IPS DF 4.7 (cell line): ENCODE results near the gene SH2D3A.
"Not testable (repeated sequence)": the region's sequence is repeated elsewhere in the genome, so short reads cannot be mapped to it uniquely, and the experiment has no call there.

Source experiments
- DNase-seq: peaks from one replicate; pipeline ENCODE4 v3.0.0-alpha.2; 2013; ENCODE audit warnings: low spot score; ENCODE audit errors: extremely low read depth

The SH2D3A gene

DNA sequence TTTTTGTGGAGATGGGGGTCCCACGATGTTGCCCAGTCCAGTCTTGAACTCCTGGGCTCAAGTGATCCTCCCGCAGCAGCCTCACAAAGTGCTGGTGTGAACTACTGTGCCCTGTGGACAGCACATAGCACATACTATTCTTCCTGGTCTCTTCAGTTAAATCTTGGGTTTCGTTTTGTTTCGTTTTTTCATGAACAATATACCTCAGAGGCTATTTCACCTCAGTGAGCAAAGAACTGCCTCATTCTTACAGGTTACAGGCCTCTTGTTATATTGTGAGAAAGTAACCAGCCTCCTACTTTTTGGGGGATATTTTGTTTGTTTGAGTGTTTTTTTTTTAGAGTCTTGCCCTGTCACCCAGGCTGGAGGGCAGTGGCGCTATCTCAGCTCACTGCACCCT is 45.5 kb downstream of the SH2D3A start:
- DNase-seq, result no peak

DNA sequence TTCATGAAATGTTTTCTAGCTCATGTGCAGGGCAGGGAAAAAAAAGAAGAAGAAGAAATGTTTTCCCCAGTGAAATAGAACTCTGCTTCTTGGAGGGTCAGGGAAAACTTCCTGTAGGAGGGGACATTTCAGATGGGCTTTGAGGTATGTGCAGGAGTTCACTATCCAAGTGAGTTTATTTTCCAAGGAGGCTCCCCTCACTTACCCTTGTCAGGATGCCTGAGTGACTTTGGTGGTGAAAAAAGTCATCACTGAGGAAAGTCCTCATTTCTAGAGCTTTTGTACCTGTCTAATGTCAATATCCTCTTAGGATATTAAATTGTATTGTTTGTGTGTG is 46.1 kb downstream of the SH2D3A start:
- no peak for DNase-seq

DNA sequence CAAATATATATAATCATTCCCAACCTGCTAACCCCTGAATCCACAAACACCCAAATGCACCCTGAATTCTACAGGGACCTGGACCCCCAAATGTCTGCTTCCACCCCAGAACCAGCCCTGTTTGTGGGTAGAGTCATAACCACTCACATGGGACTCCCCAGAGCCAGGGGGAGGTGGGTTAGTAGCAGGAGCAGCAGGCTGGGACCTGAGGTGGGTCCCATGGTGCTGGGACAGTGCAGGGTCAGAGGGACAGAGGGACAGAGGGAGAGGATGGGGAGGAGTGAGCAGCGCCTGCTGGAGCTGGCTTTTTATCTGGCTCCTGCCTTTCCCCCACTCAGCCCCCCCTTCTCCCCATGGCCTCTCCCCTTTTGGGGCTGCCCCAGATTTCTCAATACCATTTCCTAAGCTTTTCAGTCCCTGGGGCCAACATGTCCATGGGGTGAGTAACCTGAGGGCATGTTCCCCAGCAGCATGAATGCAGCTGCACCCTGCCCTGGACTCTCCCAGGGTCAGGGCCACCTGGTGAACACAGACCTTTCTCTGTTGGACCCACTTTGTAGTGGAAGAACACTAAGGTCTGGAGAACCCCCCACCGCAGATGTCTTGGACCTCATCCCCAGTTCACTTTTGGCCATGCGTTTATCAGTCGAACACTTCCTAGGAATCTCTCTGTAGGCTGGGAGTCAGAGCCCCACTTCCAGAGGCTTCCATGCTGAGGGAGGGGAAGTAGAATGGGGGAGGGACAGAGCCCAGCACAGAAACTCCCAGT is 46.7 kb downstream of the SH2D3A start, which contains the start of gene C3:
C3 (minus strand) TSS at position 282 of the 769 bp plus-strand sequence; CDS start at position 221, 61 bp downstream.
- no peak for DNase-seq

DNA sequence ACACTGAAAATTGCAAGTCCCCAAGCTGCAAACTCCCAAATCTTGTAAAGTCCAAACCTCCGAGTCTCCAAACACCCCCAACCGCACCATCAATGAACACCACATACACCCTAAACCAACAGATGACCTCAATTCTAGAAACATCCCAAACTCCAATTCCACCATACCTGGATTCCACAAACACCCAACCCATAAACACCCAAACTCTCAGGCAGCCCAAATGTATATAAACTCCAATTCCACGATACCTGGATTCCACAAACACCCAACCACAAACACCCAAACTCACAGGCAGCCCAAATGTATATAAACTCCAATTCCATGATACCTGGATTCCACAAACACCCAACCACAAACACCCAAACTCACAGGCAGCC is 47.3 kb downstream of the SH2D3A start:
- no peak for DNase-seq

DNA sequence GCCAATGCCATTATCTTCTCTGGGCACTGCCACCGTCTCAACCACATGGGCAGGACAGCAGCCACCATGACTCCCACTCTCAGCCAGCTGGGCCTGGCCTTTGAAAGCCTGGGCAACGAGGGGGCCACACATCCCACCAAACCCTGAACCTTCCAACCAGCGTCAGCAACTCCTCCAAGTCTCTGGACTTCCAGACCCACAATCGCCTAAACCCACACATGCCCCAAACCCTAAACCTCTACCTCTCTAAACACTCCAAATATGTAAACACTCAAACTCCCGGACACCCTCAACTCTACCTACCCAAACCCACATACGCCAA is 47.7 kb downstream of the SH2D3A start:
- DNase-seq, result no peak

DNA sequence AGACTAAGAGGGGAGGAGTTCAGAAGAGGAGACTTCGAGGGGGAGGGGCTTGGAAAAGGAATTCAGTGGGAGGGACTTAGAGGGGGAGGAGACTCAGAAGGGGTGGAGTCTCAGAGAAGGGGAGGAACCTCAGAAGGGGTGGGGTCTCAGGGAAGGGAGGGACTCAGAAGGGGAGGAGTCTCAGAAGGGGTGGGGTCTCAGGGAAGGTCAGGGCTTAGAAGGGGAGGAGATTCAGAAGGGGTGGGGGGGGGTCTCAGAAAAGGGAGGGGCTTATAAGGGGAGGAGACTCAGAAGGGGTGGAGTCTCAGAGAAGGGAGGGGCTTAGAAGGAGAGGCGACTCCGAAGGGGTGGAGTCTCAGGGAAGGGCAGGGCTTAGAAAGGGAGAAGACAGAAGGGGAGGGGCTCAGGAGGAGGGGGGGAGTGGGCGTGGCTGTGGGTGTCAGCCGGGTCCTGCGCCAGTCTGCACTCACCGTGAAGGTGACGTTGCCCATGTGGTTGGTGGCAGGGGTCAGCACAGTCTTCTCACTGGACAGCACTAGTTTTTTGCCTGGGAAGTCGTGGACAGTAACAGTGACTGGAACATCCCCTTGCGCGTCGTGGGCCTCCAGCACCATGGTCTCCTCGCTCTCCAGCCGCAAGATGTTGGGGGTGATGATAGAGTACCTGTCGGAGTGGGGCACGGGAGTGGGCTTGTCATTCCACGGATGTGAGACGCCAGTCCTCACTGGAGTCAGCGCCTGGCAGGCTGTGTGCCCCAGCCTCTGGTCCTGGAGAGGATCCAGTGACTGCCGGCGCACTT is 48.3 kb downstream of the SH2D3A start:
- DNase-seq, result no peak

DNA sequence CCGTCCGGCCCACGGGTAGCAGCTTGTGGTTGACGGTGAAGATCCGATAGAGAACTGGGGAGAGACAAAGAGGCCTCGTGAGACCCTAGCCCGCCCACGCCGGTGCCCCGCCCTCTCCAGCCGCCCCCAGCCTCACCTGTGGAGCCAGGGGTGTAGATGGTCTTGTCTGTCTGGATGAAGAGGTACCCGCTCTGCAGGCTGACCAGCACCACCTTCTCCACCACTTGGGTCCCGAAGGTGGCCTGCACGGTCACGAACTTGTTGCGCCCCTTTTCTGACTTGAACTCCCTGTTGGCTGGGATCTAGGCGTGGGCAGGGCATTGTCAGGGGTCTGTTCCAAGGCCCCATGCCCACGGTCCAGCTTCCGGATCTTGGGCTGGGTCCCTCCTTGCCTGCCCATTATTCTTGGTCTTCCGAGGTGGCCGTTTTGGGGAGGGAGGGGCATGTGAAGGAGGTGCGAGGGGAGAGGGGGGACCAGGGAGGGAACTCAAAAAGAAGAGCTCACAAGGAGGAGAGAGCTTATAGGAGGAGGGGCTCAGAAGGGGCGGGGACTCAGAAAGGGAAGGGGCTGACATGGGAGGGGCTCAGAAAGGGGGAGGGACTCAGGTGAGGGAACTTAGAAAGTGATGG is 49.0 kb downstream of the SH2D3A start:
- no peak for DNase-seq

DNA sequence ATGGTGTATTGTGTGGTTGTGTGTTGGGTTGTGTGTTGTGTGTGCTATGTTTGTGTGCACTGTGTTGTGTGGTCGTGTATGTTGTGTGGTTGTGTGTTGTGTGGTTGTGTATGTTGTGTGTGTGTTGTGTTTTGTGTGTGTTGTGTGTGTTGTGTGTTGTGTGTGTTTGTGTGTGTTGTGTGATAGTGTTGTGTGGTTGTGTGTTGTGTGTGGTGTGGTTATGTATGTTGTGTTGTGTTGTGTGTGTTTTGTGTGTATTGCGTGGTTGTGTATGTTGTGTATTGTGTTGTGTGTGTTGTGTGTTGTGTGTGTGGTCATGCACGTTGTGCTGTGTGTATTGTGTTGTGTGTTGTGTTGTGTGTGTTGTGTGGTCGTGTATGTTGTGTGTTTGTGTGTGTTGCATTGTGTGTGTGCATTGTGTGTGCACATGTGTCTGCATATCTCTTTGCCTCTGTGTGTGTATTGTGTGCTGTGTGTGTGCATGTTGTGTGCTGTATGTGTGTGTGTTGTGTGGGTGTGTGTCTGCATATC is 49.7 kb downstream of the SH2D3A start:
- no peak for DNase-seq

DNA sequence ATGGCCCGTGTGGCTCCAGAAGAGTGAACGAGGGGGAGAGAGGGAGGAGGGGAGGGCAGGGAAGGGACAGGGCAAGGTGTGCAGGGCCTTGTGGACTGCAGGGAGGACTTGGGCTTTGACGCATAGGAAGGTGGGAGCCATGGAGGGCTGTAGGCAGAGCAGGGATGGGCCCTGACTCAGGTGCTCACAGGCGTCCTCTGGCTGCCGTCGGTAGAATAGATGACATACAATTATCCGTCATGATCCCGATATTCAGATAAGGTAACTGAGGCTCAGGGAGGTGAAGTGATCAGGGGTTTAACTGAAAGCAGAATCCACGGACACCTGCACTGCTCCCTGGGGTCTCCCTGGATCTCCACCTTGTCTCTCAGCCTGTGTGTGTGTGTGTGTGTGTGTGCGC is 50.2 kb downstream of the SH2D3A start:
- no peak for DNase-seq

DNA sequence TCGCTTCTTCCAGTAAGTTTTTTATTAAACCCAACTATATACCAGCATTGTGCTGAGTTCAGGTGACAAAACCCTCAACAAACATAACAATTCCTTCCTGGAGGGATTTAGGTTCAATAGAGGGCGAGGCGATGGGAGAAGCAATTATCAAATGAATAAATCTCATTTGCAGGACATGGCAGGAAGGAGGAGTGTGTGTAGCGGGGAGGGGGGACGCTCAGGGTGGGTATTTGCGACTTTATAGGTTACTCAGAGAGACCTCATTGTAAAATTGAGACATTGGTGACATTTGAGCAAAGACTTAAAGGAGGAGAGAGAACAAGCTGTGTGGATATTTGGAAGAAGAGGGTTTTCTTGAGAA is 50.6 kb downstream of the SH2D3A start:
- no peak for DNase-seq

DNA sequence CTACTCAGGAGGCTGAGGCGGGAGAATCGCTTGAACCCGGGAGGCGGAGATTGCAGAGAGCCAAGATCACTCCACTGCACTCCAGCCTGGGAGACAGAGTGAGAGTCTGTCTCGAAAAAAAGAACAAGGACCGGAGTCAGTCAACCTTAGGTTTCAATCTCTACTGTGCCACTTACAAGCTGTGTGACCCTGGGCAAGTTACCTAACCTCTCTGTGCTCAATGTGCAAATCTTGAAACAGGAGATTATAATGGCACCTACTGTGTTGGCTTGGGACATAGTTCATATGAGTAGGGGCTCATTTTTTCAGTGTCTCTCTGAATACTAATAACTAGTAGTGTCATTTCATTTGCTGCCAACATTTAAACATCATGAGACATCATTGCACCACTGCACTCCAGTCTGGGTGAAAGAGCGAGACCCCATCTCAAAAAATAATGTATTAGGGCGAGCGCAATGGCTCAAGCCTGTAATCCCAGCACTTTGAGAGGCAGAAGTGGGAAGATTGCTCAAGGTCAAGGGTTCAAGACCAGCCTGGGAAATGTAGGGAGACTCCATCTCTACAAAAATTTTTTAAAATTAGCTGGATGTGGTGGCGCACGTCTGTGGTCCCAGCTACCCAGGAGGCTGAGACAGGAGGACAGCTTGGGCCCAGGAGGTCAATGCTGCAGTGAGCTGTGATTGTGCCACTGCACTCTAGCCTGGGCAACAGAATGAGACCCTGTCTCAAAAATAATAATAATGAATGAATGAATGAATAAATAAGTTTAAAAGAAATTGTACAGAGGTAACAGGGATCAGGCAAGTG is 52.3 kb downstream of the SH2D3A start:
- DNase-seq, result no peak

DNA sequence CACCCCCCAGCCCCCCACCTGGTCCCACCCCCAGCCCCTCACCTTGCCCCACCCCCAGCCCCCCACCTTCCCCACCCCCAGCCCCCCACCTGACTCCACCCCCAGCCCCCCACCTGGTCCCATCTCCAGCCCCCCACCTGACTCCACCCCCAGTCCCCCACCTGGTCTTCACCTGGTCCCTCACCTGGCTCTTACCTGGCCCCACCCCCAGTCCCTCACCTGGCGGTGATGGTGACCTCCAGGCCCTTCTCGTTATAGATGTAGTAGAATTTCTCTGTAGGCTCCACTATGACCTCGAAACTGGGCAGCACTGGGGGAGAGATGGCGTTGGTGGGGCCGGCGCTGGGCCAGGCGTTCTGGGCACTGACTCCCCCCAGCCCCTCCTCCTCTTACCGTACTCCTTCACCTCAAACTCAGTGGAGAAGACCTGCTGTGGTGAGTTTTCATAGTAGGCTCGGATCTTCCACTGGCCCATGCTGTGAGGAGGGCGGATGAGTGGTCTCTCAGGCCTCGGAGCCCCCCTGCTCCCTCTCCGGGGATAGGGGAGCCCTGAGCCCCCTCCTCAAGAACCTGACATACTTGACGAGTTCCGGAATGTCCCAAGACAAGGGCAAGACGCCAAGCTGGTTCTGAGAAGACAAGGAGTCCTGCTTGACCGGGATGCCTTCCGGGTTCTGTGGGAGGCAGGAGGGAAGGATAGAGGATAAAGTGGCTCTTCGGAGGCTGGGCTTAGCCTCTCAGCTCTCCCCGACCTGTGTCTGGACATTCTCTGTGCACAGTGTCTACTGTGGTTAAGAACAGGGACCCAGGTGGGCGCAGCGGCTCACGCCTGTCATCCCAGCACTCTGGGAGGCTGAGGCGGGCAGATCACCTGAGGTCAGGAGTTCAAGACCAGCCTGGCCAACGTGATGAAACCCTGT is 53.2 kb downstream of the SH2D3A start:
- no peak for DNase-seq

DNA sequence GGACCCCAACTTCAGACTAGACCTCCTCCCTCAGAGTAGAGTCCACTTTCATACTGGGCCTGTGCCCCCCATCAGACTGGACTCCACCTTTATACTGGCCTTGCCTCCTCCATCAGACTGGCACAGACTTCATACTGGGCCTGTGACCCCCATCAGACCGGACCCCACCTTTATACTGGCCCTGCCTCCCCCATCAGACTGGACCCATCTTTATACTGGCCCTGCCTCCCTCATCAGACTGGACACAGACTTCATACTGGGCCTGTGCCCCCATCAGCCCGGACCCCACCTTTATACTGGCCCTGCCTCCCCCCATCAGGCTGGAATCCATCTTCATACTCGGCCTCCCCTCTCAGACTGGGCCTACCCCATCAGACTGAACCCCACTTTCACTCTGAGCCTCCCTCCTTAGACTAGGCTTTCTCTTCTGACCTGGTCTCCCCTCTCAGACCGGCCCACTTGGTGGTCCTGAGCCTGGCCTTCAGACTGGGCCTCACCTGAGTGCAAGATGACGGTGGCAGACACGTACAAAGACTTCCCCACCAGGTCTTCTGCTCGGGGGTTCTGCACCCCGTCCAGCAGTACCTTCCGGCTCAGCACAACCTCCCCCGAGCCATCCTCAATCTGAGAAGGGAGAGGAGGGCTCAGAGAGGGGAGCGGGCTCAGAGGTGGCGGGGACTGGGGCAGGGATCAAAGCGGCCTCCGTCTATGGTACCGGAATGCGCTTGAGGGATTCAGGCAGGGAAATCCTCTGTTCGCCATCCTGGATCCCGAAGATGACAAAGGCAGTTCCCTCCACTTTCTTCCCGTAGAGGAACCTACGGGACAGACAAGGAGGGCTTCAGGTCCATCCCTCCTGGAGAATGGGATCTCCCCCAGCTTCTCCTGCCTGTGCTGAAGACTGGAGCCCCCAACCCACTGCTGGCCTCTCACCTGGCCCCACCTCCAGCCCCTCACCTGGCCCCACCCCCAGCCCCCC is 54.3 kb downstream of the SH2D3A start:
- no peak for DNase-seq

DNA sequence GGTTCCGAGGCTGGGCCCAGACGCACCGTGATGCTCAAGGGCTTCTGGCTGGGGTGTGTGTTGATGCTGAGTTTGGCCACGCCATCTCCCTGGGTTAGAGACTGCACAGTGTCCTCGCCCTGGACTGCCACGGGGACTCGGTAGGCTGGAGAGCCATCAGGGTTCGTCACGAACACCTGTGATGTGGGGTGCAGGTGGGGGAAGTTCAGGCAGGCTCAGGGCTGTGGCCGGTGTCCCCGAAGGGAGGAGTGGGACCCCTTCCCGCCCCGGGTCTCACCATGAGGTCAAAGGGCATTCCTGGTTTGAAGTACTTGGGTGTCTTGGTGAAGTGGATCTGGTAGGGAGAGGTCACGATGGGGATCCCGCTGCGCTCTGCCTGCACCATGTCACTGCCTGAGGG is 55.0 kb downstream of the SH2D3A start:
- DNase-seq, result no peak

DNA sequence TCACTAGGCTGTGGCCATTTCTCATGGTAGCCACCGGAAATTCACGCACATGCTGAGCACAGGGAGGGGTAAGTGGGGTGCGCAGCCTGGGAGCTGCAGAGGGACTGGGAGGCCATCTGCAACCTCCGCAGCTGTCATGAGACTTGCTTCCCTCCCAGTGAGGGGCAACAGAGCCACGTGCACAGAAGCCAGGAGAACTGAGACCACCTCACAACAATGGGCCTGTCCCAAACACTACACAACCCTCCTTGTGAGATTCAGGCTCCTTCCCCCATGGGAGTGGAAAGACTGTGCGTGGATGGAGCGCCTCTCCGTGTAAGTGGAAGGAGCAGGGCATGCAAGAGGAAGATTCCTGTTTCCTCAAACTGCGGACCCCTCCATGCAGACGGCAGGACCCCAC is 55.6 kb downstream of the SH2D3A start:
- no peak for DNase-seq

DNA sequence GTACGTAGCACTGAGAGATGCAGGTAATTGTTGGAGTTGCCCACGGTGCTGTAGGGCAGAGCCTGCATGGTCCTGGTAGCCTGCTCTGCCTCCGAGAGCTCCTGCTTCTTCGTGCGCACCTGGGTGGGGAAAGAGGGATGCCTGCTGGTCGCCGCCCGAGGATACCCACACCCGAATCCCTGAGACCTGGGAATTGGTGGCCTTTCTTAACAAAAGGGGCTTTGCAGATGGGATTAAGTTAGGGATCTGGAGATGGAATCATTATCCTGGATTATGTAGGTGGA is 56.2 kb downstream of the SH2D3A start:
- DNase-seq, result no peak

DNA sequence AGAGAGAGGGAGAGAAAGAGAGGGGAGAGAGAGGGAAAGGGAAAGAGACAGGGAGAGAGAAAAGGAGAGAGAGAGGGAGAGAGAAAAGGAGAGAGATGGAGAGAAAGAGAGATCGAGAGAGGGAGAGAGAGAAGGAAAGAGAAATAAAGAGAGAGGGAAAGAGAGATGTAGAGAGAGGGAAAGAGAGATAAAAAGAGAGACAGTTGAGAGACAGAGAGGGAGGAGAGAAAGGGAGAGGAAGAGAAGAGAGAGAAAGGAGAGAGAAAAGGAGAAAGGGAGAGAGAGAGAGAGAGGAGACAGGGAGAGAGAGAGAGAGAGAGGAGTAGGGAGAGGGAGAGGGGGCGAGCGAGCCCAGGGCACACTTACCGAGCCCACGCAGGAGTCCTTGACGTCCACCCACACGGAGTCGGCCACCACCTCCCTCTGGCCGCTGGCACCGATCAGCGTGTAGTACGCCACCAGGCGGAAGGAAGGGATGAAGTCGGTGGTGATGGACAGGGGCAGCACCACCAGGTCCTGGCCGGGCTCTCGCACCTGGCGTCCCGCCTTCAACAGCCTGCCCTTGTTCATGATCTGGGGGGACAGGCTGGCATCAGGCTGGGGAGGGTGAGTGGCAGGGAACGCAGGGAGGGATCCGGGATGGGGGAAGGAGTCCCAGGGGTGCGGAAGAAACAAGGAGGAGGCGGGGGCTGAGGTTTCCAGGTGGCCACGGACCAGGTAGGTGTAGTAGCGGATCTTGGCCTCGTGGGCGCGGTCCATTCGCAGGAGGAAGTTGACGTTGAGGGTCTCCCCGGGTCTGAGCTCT is 56.8 kb downstream of the SH2D3A start:
- DNase-seq, result no peak

DNA sequence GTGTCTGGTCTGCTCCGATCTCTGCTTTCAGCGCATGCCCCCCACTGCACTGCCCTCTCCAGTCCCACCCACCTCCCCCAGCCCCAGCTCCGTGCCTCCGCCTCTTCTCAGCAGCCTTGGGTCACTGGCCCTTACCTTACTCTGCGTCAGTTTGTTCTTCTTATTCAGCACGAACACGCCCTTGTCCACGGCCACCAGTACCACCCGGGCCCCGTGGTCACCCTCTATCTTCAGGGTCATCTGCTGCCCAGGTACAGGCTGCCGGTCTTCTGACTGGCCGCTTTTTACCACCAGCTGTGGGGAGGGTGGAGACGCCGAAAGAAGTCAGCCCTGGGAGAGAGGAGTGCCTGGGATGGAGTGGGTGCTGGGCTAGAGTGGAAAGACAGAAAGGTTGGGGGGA is 57.7 kb downstream of the SH2D3A start:
- DNase-seq, result no peak

DNA sequence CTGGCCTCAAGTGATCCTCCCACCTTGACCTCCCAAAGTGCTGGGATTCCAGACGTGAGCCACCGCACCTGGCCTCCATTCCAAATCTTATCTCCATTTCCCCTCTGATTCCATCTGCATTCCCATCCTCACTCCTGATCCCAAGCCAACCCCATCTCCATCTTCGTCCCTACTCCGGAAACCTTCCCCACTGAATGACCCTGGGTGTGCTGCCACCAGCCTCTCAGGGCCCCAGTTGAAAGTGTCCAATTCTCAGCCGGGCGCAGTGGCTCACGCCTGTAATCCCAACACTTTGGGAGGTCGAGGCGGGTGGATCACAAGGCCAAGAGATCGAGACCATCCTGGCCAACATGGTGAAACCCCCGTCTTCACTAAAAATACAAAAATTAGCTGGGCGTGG is 58.3 kb downstream of the SH2D3A start:
- DNase-seq, result not testable (repeated sequence)
